Pancreas (tissue), 10 donors: ENCODE results near the gene LRRC4. TPM values are rescaled to one million over a fixed set of nuclear protein-coding genes. Genes with fewer than 3 reads are reported as not detected.
A peak's percentile ranks its signal among the peaks of the same experiment; 100 is the strongest.

Source experiments
- ATAC-seq, 4 donors: fragments of 200-7000 bp; cut with Tn5 transposase; one replicate each; pipeline versions ENCODE4 v1.8.0 to v1.9.1; 2020; ENCODE audit warnings: mild to moderate bottlenecking in 4 of 4, moderate library complexity in 4 of 4
- DNase-seq, 6 donors: peaks; one replicate each; pipeline ENCODE4 v3.0.0-alpha.2; 2020
- FAIRE-seq: peaks from 2 replicates; lab custom pipeline; 2012; peaks lifted over from hg19 to GRCh38; lab: Jason Lieb, UNC
- H3K27ac ChIP-seq, 4 donors: fragments of 200-600 bp; sonication (generic); 1 replicate in 3 of 4; 2 replicates in 1 of 4; pipeline versions ENCODE4 v1.5.0 to v1.8.0; 2020
- H3K27me3 ChIP-seq, 4 donors: fragments of 200-600 bp; one replicate each; pipeline ENCODE4 v1.8.0; 2021
- H3K36me3 ChIP-seq, 3 donors: fragments of 200-600 bp; sonication (generic) in 1 of 3; one replicate each; pipeline versions ENCODE4 v1.5.0 to v1.8.0; 2020 to 2021
- H3K4me1 ChIP-seq, 3 donors: fragments of 200-600 bp; one replicate each; pipeline ENCODE4 v1.8.0; 2021
- H3K4me3 ChIP-seq, 4 donors: fragments of 200-600 bp; sonication (generic) in 2 of 4; one replicate each; pipeline versions ENCODE4 v1.5.0 to v1.8.0; 2020 to 2021
- H3K9me3 ChIP-seq, 4 donors: fragments of 200-600 bp; one replicate each; pipeline ENCODE4 v1.8.0; 2021
- WGBS, 2 donors: extraction: QIAGEN DNeasy Blood & Tissue Kit; methylation state at CpG; one replicate each; pipeline ENCODE4 v1.1.7; 2013; 5-methylcytosine and 5-hydroxymethylcytosine counted together
- intact Hi-C, 3 donors: fragments of 100-400 bp; cut with DNase I; formaldehyde crosslinking; loops; one replicate each; pipeline versions ENCODE4 v1.11.1 to v1.14.2; 2022
- polyA plus RNA-seq, 2 donors: library from polyadenylated mRNA; stranded (reverse); fragments of 200-250 nt; gene quantifications; one replicate each; pipeline ENCODE4 v1.2.3, GENCODE V29; 2013
- total RNA-seq, 6 donors: library from RNA; stranded (reverse); fragmentation: NEBNext Ultra II Directional in 4 of 6; extraction: Animal tissue kit (Norgen Biotek cat#: 25700) in 4 of 6; gene quantifications; one replicate each; pipeline versions ENCODE4 v1.2.1 to v1.2.4, GENCODE V29; 2021 to 2023
- TF ChIP-seq, protein P1 (sequence below), 4 donors: fragments of 200-600 bp; sonication (generic) in 3 of 4; IDR thresholded peaks; one replicate each; pipeline versions ENCODE4 v1.5.0 to v1.8.0; 2021; ENCODE audit warnings: antibody characterized with exemption in 4 of 4
- donor health status: healthy with polysubstance abuse.
- donor health status: DM: no; HTN: no; CAD: no; lungs with moderate emphysema.
- donor health status: DM: no; HTN: no; CAD: no.
- donor health status: control.
- donor health status: control.
- donor health status: Bipolar disorder and iron deficiency.
- donor health status: DM: yes; HTN: yes; CAD: no.
- donor health status: DM: no; HTN: no; CAD: no.
- donor health status: DM: no; HTN: no; CAD: no.
- donor health status: DM: yes; HTN: yes; CAD: no.

Gene LRRC4
- total and polyA plus RNA-seq, 8 donors: 0.42 to 2.4 (median 0.84) TPM

DNA sequence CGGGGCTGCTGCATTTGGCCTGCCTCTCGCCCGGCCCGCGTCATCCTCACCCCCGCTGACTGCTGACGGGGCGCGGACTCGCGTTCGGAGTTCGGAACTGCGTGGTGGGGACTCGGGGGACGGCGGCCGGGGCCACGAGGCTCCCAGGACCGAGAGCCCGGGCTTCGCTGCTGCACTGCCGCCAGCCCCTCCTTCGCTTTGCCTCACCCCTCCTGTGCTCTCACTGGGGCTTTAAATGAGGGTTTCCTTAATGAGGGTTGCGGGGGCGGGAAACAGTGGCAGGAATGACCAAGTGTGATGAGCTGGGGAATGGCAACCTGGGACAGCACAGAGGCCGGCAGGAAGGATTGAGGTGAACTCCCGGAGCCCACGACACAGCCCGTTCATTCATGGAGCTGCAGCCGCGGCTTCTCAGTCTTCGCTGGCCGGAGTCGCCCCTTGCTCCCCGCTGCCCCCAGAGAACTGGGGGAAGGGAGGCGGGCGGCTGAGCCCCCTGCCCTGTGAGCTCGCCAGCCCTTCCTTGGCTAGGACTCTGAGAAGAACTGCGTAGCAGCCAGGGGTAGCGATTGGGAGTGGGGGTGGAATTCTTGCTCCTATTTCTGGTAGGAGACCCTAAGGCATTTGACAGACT lies 1.5 kb upstream of the LRRC4 start:
- intact Hi-C loops: no loop called here
- TF ChIP-seq, protein P1, sequence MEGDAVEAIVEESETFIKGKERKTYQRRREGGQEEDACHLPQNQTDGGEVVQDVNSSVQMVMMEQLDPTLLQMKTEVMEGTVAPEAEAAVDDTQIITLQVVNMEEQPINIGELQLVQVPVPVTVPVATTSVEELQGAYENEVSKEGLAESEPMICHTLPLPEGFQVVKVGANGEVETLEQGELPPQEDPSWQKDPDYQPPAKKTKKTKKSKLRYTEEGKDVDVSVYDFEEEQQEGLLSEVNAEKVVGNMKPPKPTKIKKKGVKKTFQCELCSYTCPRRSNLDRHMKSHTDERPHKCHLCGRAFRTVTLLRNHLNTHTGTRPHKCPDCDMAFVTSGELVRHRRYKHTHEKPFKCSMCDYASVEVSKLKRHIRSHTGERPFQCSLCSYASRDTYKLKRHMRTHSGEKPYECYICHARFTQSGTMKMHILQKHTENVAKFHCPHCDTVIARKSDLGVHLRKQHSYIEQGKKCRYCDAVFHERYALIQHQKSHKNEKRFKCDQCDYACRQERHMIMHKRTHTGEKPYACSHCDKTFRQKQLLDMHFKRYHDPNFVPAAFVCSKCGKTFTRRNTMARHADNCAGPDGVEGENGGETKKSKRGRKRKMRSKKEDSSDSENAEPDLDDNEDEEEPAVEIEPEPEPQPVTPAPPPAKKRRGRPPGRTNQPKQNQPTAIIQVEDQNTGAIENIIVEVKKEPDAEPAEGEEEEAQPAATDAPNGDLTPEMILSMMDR (IDR thresholded peaks at IDR 0.05): no peak
- H3K27ac ChIP-seq: no peak overlapping the region
- H3K27me3 ChIP-seq: no peaks in the 10 kb centered on the region
- no peak for FAIRE-seq
- 78 to 82% methylated on average over 38 to 41 of the region's 41 CpGs for WGBS, 2 donors
- peaks cover 0 to 4% (median 2%) of the 10 kb centered on the region in 3 donors for H3K4me1 ChIP-seq
- peak in 1 of 6 donors; percentile 67 for DNase-seq
- ATAC-seq: no peak
- peak overlapping the region in 2 of 4 donors; percentile 25 to 41 for H3K4me3 ChIP-seq
- no peaks in the 10 kb centered on the region for H3K9me3 ChIP-seq
- no peaks in the 10 kb centered on the region for H3K36me3 ChIP-seq

DNA sequence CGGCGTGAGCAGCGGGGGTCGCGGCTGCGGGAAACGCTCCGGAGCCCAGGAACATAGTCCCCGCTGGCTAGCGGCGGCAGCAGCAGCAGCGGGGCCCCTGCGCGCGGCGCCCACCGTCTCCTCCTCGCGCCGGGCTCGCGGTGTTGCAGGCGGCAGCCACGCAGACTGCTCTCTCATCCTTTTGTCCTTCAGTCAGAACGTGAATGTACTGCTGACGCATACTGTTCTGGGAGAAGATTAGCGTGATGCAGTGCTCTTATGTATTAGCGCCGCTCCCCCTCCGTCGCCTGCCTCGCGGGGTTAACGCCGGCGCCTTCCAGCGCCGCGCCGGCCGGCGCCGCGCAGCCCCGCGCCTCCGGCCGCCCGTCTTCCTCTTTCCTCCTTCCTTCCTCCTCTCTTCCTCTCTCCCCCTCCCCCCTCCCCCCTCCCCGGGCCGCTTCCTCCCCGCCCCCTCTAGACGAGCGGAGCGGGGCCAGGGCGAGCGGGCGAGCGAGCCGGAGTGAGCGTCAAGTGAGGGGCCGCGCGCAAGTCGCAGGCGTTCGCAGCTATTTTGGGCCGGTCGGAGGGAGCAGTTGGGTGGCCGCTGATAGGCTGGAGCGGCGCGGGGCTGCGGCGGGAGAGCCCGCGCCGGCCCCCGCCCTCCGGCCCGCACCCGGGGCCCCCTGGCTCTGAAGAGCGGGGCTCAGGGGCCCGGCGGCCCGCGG lies 816 bp upstream of the LRRC4 start:
- Histone ChIP-seq H3K36me3 (no peaks in the 10 kb centered on the region), H3K27ac (no peak overlapping the region), H3K9me3 (no peaks in the 10 kb centered on the region), H3K27me3 (no peaks in the 10 kb centered on the region), H3K4me1 (peaks cover 0 to 4% (median 2%) of the 10 kb centered on the region in 3 donors), H3K4me3 (peak overlapping the region in 2 of 4 donors; percentile 25 to 41)
- WGBS, 2 donors: 62 to 64% methylated on average over 56 to 87 of the region's 87 CpGs
- ATAC-seq: peak in 3 of 4 donors; percentile 57 to 63 (median 59)
- no peak for DNase-seq
- intact Hi-C loops: no loop called here
- TF ChIP-seq, protein P1 (IDR thresholded peaks at IDR 0.05): no peak
- FAIRE-seq: no peak

DNA sequence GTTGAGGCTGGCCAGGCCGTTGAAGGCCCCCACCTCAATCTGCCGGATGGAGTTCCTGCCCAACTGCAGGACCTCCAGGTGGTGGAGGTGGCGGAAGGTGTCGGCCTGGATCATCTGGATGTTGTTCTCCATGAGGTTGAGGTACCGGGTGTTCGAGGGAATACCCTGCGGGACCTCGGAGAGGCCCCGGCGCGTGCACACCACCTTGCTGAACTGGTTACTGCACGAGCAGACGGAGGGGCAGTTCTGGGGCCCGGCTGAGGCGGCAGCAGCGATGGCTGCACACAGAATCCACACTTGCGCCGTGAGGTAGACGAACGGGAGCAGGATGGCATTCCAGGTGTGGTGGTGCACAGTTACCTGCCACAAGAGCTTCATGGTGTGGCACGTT lies 979 bp downstream of the LRRC4 start:
- WGBS, 2 donors: 97 to 99% methylated on average over 21 of the region's 21 CpGs
- TF ChIP-seq, protein P1 (IDR thresholded peaks at IDR 0.05): no peak
- ATAC-seq (no peak), DNase-seq (no peak), FAIRE-seq (no peak)
- intact Hi-C loops: no loop called here
- Histone ChIP-seq H3K4me1 (peaks cover 0 to 4% (median 2%) of the 10 kb centered on the region in 3 donors), H3K36me3 (no peaks in the 10 kb centered on the region), H3K27ac (no peak overlapping the region), H3K27me3 (no peaks in the 10 kb centered on the region), H3K4me3 (no peak overlapping the region), H3K9me3 (no peaks in the 10 kb centered on the region)

DNA sequence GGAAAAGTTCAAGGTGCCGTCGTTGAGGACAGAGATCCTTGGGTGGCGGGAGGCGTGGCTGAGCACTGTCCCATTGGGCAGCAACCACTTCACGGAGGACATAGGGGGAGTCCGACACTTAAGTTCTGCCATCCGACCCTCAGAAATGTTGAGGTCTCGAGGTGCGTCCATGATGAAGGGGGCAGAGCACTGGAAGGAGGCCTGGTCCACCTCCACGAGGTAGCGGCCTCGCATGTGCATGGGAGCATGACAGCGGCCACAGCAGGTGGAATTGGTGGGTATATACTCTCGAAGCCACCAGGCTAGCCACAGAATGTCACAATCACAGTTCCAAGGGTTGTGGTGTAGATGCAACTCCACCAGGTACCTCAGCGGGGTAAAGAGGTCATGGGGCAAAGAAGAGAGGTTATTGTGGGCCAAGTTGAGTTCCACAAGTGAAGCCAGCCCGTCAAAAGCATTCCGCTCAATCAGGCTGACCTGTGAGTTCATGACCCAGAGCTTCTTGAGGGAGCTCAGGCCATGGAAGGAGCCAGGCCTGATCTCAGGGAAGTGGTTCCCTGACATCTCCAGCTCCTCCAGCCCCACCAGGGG lies 1.7 kb downstream of the LRRC4 start:
- no peak overlapping the region for H3K27ac ChIP-seq
- H3K4me1 ChIP-seq: peaks cover 0 to 4% (median 2%) of the 10 kb centered on the region in 3 donors
- FAIRE-seq: no peak
- H3K4me3 ChIP-seq: no peak overlapping the region
- H3K27me3 ChIP-seq: no peaks in the 10 kb centered on the region
- no peaks in the 10 kb centered on the region for H3K36me3 ChIP-seq
- DNase-seq: no peak
- 95 to 96% methylated on average over 17 of the region's 17 CpGs for WGBS, 2 donors
- no peaks in the 10 kb centered on the region for H3K9me3 ChIP-seq
- intact Hi-C loops: no loop called here
- TF ChIP-seq, protein P1 (IDR thresholded peaks at IDR 0.05): no peak
- no peak for ATAC-seq
